Keratinocyte (primary cell): Measurements from ENCODE around the gene SCN9A.

ENCODE experiments used
- CTCF ChIP-seq, 3 experiments: IDR thresholded peaks in 1 of 3; conservative IDR thresholded peaks in 1 of 3; optimal IDR thresholded peaks in 1 of 3; 2 replicates in 2 of 3; 3 replicates in 1 of 3; pipeline versions ENCODE3 to v1.5.1; 2011; ENCODE audit warnings: low read length in 3 of 3, mild to moderate bottlenecking in 3 of 3, moderate library complexity in 2 of 3, control low read depth in 1 of 3, inconsistent platforms in 1 of 3; ENCODE audit not compliant: insufficient read depth in 2 of 3; ENCODE audit errors: extremely low read depth in 1 of 3
- EZH2 ChIP-seq: IDR thresholded peaks from one replicate; pipeline ENCODE4 v1.6.1; 2012; ENCODE audit warnings: inconsistent platforms, mild to moderate bottlenecking, low read length, moderate library complexity

- TF ChIP-seq CTCF (optimal IDR thresholded peaks at IDR 0.05 in 1 of 3, IDR thresholded peaks at IDR 0.05 in 1 of 3, conservative IDR thresholded peaks at IDR 0.05 in 1 of 3; ENCODE audit: extremely low read depth in 1 of 3, insufficient read depth in 2 of 3, low read length in 3 of 3) (no peak), EZH2 (no peak)
Observed at GRCh38 chr2:166382448-166382847, 6.7 kb upstream of the SCN9A start.
